NCI-H1048 (cell line): ENCODE results near the gene NEURL1.

ENCODE experiments used
- DNase-seq: peaks from one replicate; lab custom pipeline; 2025; lab: John Stamatoyannopoulos, UW

NEURL1 gene

GRCh38 chr10:103547391-103547946 is 54.0 kb downstream of the NEURL1 start:
- no peak for DNase-seq

GRCh38 chr10:103548006-103548405 is 54.5 kb downstream of the NEURL1 start:
- no peak for DNase-seq

- DNase-seq: no peak
These were observed 55.3 kb downstream of the NEURL1 start for GRCh38 chr10:103548581-103549348.

DNA sequence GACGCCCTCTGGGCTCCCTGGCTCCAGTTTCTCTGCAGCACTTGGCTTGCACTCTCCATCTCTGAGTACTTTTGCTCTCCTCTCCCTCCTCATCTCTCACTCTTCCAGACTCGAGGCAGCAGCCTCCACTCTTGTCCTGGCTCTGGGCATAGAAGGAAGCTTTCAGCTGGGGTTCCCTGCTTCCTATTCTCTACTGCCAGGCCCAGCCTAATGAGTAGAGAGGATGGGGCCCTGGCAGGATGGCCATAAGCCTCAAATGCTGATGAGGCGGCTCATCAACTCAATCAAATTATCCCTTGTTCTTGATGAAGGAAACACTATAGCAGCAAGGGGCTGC is 55.8 kb downstream of the NEURL1 start:
- no peak for DNase-seq

GRCh38 chr10:103550229-103550628 is 56.7 kb downstream of the NEURL1 start:
- DNase-seq: no peak

- no peak for DNase-seq
These were observed 58.4 kb downstream of the NEURL1 start for GRCh38 chr10:103551619-103552602.

GRCh38 chr10:103552856-103553742 is 59.6 kb downstream of the NEURL1 start:
- no peak for DNase-seq

DNA sequence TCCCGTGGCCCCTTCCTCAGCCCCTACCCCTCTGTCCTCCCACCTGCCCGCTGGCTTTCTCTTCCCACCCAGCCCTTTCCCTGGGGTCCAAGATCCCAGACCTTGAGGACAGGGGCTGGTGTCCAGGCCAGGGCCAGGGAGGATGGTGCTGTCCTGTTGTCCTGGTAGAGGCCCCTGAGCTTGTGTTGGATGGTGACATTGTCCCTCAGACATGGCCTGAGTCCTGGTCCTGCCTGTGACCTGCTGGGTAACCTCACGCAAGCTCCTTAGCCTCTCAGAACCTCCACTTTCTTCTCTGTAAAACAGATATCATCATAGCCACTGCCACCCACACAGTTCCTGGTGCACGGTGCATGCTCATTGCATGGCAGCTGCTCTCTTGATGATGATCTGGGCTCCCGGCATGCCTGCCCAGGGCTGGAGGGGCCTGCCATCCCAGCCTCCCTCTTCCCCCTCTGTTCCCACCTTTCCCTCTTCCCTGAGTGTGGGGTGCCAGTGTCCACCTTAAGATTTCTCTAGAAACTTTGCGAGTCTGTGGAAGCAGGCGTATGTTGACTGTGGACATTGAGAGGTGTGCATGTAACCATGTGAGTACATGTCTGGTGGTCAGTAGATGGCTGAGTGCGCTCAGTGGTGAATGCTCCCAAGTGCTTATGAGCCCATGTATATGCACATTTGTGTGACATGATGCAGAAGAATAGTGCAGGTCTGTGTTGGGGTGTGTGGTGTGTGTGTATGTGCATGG is 60.4 kb downstream of the NEURL1 start:
- no peak for DNase-seq

- peak; percentile 44 for DNase-seq
These were observed 61.2 kb downstream of the NEURL1 start for GRCh38 chr10:103554488-103555324.

DNA sequence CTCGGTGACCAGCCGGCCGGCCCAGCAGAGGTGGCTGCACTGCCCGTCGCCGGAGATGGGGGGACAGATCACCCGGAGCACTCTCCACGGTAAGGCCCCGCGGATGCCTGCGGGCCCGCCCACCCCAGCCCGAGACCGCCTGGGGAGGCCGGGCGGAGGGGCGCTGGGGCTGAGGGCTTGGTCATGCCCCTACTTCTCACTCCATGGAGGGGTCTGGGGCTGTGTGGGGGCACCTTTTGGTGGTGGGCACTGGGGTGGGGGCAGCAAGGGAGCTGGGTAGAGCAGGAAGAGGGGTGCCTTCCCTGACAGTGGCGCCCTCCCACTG is 61.8 kb downstream of the NEURL1 start:
- no peak for DNase-seq

- no peak for DNase-seq
These were observed 62.2 kb downstream of the NEURL1 start for GRCh38 chr10:103555712-103556111.

GRCh38 chr10:103556383-103557007 is 63.0 kb downstream of the NEURL1 start:
- no peak for DNase-seq

DNA sequence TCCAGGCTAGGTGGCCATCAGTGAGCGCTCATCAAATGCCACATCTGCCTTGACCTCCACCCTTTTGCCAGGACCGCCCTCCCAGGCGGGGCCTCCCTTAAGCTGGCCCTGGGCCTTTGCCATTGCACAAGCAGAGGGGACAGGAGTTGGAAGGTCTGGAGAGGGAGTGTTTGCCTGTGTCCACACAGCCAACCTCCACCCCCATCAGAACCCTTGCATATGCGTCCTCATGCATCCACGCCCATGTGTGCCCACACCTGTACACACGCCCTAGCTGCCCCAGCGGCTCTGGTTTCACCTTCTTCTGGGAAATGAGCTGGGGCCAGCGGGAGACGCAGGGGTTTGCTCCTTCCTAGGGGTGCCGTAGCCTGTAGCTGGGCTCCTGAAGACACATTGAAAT is 64.0 kb downstream of the NEURL1 start:
- DNase-seq: no peak

GRCh38 chr10:103558911-103559310 is 65.4 kb downstream of the NEURL1 start:
- no peak for DNase-seq

- DNase-seq: no peak
These were observed 66.3 kb downstream of the NEURL1 start for GRCh38 chr10:103559776-103560175.

GRCh38 chr10:103560886-103561285 is 67.4 kb downstream of the NEURL1 start:
- no peak for DNase-seq

- no peak for DNase-seq
These were observed 68.9 kb downstream of the NEURL1 start for GRCh38 chr10:103562383-103562782.

DNA sequence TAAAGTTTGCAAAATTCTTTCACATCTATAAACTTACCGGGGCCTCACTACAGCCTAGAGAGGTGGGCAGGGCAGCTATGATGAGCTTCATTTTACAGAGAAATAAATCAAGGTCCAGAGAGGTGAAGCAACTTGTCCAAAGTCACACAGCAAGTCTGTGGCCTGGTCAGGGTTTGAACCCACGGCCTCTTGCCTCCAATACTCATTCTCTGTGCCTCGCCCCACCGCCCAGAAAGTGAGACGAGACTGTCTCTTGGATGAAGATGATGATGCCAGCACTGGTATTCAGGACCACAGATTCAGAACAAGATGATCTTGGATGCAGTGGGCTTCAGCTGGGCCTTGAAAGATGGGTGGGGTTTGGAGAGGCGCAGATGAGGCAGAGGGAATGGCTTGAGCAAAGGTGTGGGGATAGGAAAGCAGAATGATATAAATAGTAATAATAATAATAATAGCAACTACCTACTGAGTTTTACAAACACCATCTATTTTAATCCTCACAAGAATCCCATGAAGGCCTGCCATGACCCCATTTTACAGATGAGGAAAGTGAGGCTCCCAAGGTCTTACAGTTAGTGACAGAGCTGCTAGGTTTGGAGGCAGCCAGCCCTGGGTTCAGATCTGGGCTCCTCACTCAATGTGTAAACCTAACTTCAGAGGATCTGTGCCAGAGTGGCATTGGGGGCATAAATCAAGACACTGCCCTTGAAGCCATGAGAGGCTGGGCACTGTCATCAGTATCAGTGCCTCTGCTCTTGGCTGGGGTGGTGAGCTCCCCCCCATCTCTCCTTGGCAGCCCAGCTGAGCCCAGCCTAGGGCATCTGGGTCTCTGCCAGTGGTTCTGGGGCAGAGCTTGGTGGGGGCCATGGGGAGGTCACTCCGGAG is 70.0 kb downstream of the NEURL1 start:
- DNase-seq: no peak

DNA sequence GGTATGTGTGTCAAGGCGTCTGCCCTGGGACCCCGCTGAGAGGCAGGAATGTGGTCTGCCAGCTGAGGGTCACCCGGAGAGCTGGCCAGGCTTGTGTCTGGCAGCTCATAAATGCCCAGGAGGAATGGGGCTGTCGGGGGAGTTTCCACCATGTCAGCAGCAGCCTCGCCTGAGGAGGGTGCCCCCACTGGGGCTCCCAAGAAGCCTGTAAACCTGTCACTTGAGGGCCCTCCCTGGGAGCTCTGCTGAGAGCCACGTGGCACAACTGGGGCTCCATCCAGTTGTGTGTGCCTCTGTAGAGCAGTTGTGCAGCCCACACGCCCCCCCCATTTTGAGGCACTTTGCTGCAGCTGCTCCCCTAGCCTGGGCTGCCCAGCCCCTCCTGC is 70.6 kb downstream of the NEURL1 start:
- DNase-seq: no peak
